Activated naive CD4-positive, alpha-beta T cell treated with anti-CD3 and anti-CD28 coated beads for 36 hours (primary cell): Measurements from ENCODE around the gene SLFN11. TPM values are rescaled to one million over a fixed set of nuclear protein-coding genes. Genes with fewer than 3 reads are reported as not detected.
"Not testable (repeated sequence)": the region's sequence is repeated elsewhere in the genome, so short reads cannot be mapped to it uniquely, and the experiment has no call there.

ENCODE experiments used
- CTCF ChIA-PET: fragments of 350-600 bp; sonication (Branson Sonifier 250); formaldehyde crosslinking; loops from one replicate; lab custom pipeline; 2021; ENCODE audit warnings: antibody characterized with exemption; lab: Charles Lee
- DNase-seq: peaks from one replicate; pipeline ENCODE4 v3.0.0-alpha.2; 2020
- H3K27ac Mint-ChIP-seq: one replicate; pipeline ENCODE4 v1.8.0; 2021; ENCODE audit warnings: mild to moderate bottlenecking, mixed read lengths
- H3K27me3 Mint-ChIP-seq: one replicate; pipeline ENCODE4 v1.8.0; 2021; ENCODE audit warnings: low read depth, mixed read lengths
- H3K36me3 Mint-ChIP-seq: one replicate; pipeline ENCODE4 v1.8.0; 2021; ENCODE audit warnings: low read depth, mixed read lengths
- H3K4me1 Mint-ChIP-seq: one replicate; pipeline ENCODE4 v1.8.0; 2021; ENCODE audit warnings: low read depth, mixed read lengths
- H3K4me3 Mint-ChIP-seq: one replicate; pipeline ENCODE4 v1.8.0; 2021; ENCODE audit warnings: mild to moderate bottlenecking, moderate library complexity, mixed read lengths
- H3K9me3 Mint-ChIP-seq: one replicate; pipeline ENCODE4 v1.8.0; 2021; ENCODE audit warnings: mixed read lengths
- intact Hi-C: fragments of 100-400 bp; cut with micrococcal nuclease; formaldehyde crosslinking; loops from one replicate; pipeline ENCODE4 v1.15.1; 2023
- total RNA-seq, 2 experiments: library from RNA; stranded (reverse); gene quantifications; one replicate each; pipeline ENCODE4 v1.2.3, GENCODE V29; 2021

SLFN11 gene, protein sequence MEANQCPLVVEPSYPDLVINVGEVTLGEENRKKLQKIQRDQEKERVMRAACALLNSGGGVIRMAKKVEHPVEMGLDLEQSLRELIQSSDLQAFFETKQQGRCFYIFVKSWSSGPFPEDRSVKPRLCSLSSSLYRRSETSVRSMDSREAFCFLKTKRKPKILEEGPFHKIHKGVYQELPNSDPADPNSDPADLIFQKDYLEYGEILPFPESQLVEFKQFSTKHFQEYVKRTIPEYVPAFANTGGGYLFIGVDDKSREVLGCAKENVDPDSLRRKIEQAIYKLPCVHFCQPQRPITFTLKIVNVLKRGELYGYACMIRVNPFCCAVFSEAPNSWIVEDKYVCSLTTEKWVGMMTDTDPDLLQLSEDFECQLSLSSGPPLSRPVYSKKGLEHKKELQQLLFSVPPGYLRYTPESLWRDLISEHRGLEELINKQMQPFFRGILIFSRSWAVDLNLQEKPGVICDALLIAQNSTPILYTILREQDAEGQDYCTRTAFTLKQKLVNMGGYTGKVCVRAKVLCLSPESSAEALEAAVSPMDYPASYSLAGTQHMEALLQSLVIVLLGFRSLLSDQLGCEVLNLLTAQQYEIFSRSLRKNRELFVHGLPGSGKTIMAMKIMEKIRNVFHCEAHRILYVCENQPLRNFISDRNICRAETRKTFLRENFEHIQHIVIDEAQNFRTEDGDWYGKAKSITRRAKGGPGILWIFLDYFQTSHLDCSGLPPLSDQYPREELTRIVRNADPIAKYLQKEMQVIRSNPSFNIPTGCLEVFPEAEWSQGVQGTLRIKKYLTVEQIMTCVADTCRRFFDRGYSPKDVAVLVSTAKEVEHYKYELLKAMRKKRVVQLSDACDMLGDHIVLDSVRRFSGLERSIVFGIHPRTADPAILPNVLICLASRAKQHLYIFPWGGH
- 10 to 100 TPM; 46.4 to 49.6 TPM for total RNA-seq

- peaks cover 13% of the 10 kb centered on the region for H3K9me3 Mint-ChIP-seq
Measured at GRCh38 chr17:35373534-35373983, at the start of gene SLFN11. SLFN11 (minus strand) TSS chr17:35373621; CDS start chr17:35363807, 9,814 bp downstream.

DNA sequence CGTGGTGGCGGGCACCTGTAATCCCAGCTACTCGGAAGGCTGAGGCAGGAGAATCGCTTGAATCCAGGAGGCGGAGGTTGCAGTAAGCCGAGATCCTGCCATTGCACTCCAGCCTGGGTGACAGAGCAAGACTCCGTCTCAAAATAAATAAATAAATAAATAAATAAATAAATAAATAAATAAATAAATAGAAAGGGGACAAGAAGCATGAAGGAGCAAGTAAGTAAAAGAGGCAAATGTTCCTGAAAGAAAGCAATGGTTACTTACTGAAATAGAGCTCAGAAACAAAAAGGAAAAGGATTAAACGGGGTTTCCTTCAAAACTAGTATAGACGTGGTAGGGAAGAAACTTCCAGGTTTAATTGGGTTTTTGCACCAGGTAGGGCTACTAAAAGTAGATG lies 47.6 kb upstream of the SLFN11 start:
- H3K4me1 Mint-ChIP-seq, intact Hi-C loops, H3K27ac Mint-ChIP-seq, DNase-seq, H3K4me3 Mint-ChIP-seq, H3K36me3 Mint-ChIP-seq, CTCF ChIA-PET, H3K9me3 Mint-ChIP-seq, H3K27me3 Mint-ChIP-seq: not testable (repeated sequence)

More at GRCh38 chr17:35373534-35373983, at the start of gene SLFN11:
- Mint-ChIP-seq H3K4me1 (peaks cover 52% of the 10 kb centered on the region), H3K27ac (peak within 1 kb of the TSS; percentile 99), H3K36me3 (peaks cover 32% of the 10 kb centered on the region), H3K27me3 (no peaks in the 10 kb centered on the region), H3K4me3 (peak within 1 kb of the TSS; percentile 96)
- intact Hi-C loops = loop anchor here (1.0 to 10.0 kb wide), 6 partner anchors 59 to 431 kb away; partner anchors contain the start of genes SLFN12, SLFN12L and TAF15
- peak; percentile 93 for DNase-seq
- CTCF ChIA-PET = interaction anchor here (0.6 to 1.4 kb wide), 8 partner anchors 43 to 232 kb away, joined by 3 to 7 read pairs (median 4); partner anchors contain the start of gene NLE1

DNA sequence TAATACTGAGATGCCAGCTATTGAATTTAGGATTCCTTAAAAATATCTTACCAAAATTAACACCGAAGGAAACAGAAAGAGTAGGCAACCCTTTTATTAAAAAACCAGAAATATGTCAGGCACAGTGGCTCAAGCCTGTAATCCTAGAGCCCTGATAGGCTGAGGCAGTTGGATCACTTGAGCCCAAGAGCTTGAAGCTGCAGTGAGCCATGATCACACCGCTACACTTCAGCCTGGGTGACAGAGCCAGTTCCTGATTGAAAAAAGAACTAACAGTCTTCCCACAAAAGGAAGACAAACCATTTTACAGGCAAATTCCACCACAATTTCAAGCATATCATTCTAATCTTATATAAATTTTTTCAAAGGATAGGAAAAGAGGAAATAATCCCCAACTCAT lies 43.2 kb upstream of the SLFN11 start:
- H3K4me3 Mint-ChIP-seq = no peak overlapping the region
- peaks cover 2% of the 10 kb centered on the region for H3K4me1 Mint-ChIP-seq
- peaks cover 22% of the 10 kb centered on the region for H3K36me3 Mint-ChIP-seq
- no peak for DNase-seq
- H3K27ac Mint-ChIP-seq = no peak overlapping the region
- intact Hi-C loops = no loop called here
- CTCF ChIA-PET = no interaction called here
- peaks cover 10% of the 10 kb centered on the region for H3K9me3 Mint-ChIP-seq
- no peaks in the 10 kb centered on the region for H3K27me3 Mint-ChIP-seq

- H3K4me1 Mint-ChIP-seq, H3K27ac Mint-ChIP-seq, intact Hi-C loops, DNase-seq, H3K27me3 Mint-ChIP-seq, H3K4me3 Mint-ChIP-seq: not testable (repeated sequence)
- peaks cover 10% of the 10 kb centered on the region for H3K9me3 Mint-ChIP-seq
- CTCF ChIA-PET = interaction anchor here (1.0 kb wide), 1 partner anchor 53 kb away, joined by 3 read pairs; no protein-coding TSS in a partner anchor
- peaks cover 25% of the 10 kb centered on the region for H3K36me3 Mint-ChIP-seq
Measured at GRCh38 chr17:35414707-35415106, 41.3 kb upstream of the SLFN11 start.

- no peak overlapping the region for H3K4me3 Mint-ChIP-seq
- H3K9me3 Mint-ChIP-seq = peaks cover 10% of the 10 kb centered on the region
- peaks cover 2% of the 10 kb centered on the region for H3K4me1 Mint-ChIP-seq
- H3K36me3 Mint-ChIP-seq = peaks cover 25% of the 10 kb centered on the region
- intact Hi-C loops = no loop called here
- H3K27me3 Mint-ChIP-seq = no peaks in the 10 kb centered on the region
- no peak for DNase-seq
- CTCF ChIA-PET = interaction anchor here (1.0 kb wide), 1 partner anchor 52 kb away, joined by 3 read pairs; no protein-coding TSS in a partner anchor
- H3K27ac Mint-ChIP-seq = no peak overlapping the region
Measured at GRCh38 chr17:35414247-35414646, 40.8 kb upstream of the SLFN11 start.

GRCh38 chr17:35407531-35407930 lies 34.1 kb upstream of the SLFN11 start:
- H3K4me1 Mint-ChIP-seq = peaks cover 2% of the 10 kb centered on the region
- H3K4me3 Mint-ChIP-seq = no peak overlapping the region
- CTCF ChIA-PET = no interaction called here
- DNase-seq = no peak
- H3K36me3 Mint-ChIP-seq = peaks cover 4% of the 10 kb centered on the region
- no peaks in the 10 kb centered on the region for H3K9me3 Mint-ChIP-seq
- intact Hi-C loops = no loop called here
- H3K27me3 Mint-ChIP-seq = no peaks in the 10 kb centered on the region
- no peak overlapping the region for H3K27ac Mint-ChIP-seq

- Mint-ChIP-seq H3K27me3 (no peaks in the 10 kb centered on the region), H3K27ac (no peak overlapping the region), H3K9me3 (no peaks in the 10 kb centered on the region), H3K36me3 (peaks cover 4% of the 10 kb centered on the region), H3K4me3 (no peak overlapping the region), H3K4me1 (peaks cover 2% of the 10 kb centered on the region)
- CTCF ChIA-PET = no interaction called here
- intact Hi-C loops = no loop called here
- no peak for DNase-seq
Measured at GRCh38 chr17:35406568-35406967, 33.1 kb upstream of the SLFN11 start.

DNA sequence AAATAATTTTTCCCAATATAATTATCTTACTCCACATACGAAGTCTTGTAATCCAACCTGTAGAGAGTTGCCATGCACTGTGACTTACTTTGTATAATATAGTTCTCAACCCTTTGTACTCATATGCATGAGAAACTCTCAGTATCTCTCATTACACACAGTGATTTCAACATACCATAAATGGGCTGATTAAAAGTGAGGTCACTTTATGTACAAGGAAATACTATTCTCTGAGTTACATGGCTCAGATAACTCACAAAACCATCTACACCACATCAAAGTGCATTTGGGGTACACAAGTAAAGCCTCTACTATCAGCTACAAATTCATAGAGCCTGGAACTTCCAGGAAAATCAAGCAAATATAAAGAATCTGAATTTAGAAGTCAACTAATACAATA lies 30.9 kb upstream of the SLFN11 start:
- Mint-ChIP-seq H3K27ac (no peak overlapping the region), H3K4me3 (no peak overlapping the region), H3K36me3 (no peaks in the 10 kb centered on the region), H3K9me3 (no peaks in the 10 kb centered on the region), H3K4me1 (peaks cover 2% of the 10 kb centered on the region), H3K27me3 (no peaks in the 10 kb centered on the region)
- CTCF ChIA-PET = interaction anchor here (0.5 kb wide), 1 partner anchor 117 kb away, joined by 3 read pairs; no protein-coding TSS in a partner anchor
- intact Hi-C loops = no loop called here
- no peak for DNase-seq

GRCh38 chr17:35393783-35394182 lies 20.4 kb upstream of the SLFN11 start:
- H3K27me3 Mint-ChIP-seq, intact Hi-C loops, H3K9me3 Mint-ChIP-seq, H3K4me3 Mint-ChIP-seq, H3K36me3 Mint-ChIP-seq, H3K4me1 Mint-ChIP-seq, DNase-seq, H3K27ac Mint-ChIP-seq: not testable (repeated sequence)
- CTCF ChIA-PET = interaction anchor here (0.6 to 0.8 kb wide), 2 partner anchors 70 to 121 kb away, joined by 3 to 4 read pairs; no protein-coding TSS in a partner anchor

DNA sequence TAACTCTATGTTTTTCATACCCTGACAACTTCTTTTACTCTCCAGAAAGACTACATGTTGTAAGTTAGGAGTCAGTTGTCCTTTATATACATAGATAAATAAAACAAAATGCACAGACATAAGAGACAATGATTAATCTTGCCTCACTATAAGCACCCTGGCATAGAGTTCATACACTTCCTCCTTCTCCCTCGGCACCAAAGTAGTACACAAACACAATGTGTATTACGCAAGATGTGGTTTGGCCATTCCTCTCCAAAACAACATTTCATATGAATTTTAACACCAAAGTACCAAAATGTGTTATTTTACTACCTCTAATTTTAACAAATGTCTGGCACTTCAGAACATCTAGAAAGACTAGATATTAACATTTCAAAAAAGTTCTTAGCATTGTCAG lies 17.2 kb upstream of the SLFN11 start:
- CTCF ChIA-PET = no interaction called here
- Mint-ChIP-seq H3K4me3 (no peak overlapping the region), H3K36me3 (no peaks in the 10 kb centered on the region), H3K27ac (no peak overlapping the region), H3K4me1 (peaks cover 3% of the 10 kb centered on the region), H3K27me3 (no peaks in the 10 kb centered on the region), H3K9me3 (no peaks in the 10 kb centered on the region)
- no peak for DNase-seq
- intact Hi-C loops = no loop called here

DNA sequence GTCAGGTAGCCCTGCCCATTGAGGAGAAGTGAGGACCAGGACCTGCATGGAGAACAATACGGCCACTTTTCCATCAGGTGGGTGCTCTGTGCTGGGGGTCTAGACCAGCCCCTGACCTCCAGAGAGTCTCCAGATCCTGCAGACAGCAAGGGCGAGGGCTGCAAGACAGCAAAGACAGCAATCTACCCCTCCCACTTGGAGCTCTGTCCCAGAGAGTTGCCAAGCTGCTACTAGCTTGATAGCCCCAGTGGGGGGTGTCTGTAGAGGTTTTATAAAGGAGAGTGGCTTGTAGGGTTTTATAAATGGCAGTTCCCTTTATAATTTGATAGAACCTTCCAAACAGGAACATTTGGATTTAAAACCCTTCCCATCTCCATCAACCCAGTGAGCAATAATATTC lies 16.7 kb upstream of the SLFN11 start:
- Mint-ChIP-seq H3K27ac (no peak overlapping the region), H3K36me3 (no peaks in the 10 kb centered on the region), H3K4me1 (peaks cover 3% of the 10 kb centered on the region), H3K27me3 (no peaks in the 10 kb centered on the region), H3K4me3 (no peak overlapping the region), H3K9me3 (no peaks in the 10 kb centered on the region)
- DNase-seq = no peak
- intact Hi-C loops = no loop called here
- CTCF ChIA-PET = no interaction called here

- DNase-seq = no peak
- CTCF ChIA-PET = interaction anchor here (0.6 kb wide), 1 partner anchor 376 kb away, joined by 4 read pairs; no protein-coding TSS in a partner anchor
Measured at GRCh38 chr17:35387496-35387895, 14.1 kb upstream of the SLFN11 start.

More at GRCh38 chr17:35387496-35387895, 14.1 kb upstream of the SLFN11 start:
- no peak overlapping the region for H3K27ac Mint-ChIP-seq
- H3K36me3 Mint-ChIP-seq = no peaks in the 10 kb centered on the region
- no peak overlapping the region for H3K4me3 Mint-ChIP-seq
- H3K4me1 Mint-ChIP-seq = no peaks in the 10 kb centered on the region
- peaks cover 4% of the 10 kb centered on the region for H3K9me3 Mint-ChIP-seq
- H3K27me3 Mint-ChIP-seq = no peaks in the 10 kb centered on the region
- intact Hi-C loops = no loop called here
